Astrocyte (in vitro differentiated cells and primary cell): ENCODE results near the gene SYT6. TPM values are rescaled to one million over a fixed set of nuclear protein-coding genes. Genes with fewer than 3 reads are reported as not detected.

Experiments
- DNase-seq: peaks from one replicate; pipeline ENCODE4 v3.0.0-alpha.2; 2010; ENCODE audit warnings: low read depth
- FAIRE-seq: peaks from 2 replicates; lab custom pipeline; 2011; peaks lifted over from hg19 to GRCh38; lab: Jason Lieb, UNC
- H2AFZ ChIP-seq: 2 replicates; pipeline ENCODE4 v1.6.0; 2012; ENCODE audit warnings: low read depth, low read length, inconsistent platforms
- H3K27ac ChIP-seq: 2 replicates; pipeline ENCODE4 v1.5.1; 2011; ENCODE audit warnings: low read depth, low read length, inconsistent platforms
- H3K27me3 ChIP-seq: 2 replicates; pipeline ENCODE4 v1.6.0; 2011; ENCODE audit warnings: low read length, inconsistent platforms; ENCODE audit not compliant: insufficient read depth
- H3K36me3 ChIP-seq: 2 replicates; pipeline ENCODE4 v1.5.1; 2011; ENCODE audit warnings: low read length, inconsistent platforms; ENCODE audit not compliant: insufficient read depth
- H3K4me1 ChIP-seq: 2 replicates; pipeline ENCODE4 v1.5.1; 2011; ENCODE audit warnings: low read length, inconsistent platforms; ENCODE audit not compliant: insufficient read depth
- H3K4me2 ChIP-seq: 2 replicates; pipeline ENCODE4 v1.6.0; 2012; ENCODE audit warnings: low read length, inconsistent platforms
- H3K4me3 ChIP-seq: 2 replicates; pipeline ENCODE4 v1.5.1; 2011; ENCODE audit warnings: low read depth, mild to moderate bottlenecking, low read length, inconsistent platforms; ENCODE audit not compliant: insufficient read depth
- H3K79me2 ChIP-seq: 2 replicates; pipeline ENCODE4 v1.6.0; 2012; ENCODE audit warnings: mild to moderate bottlenecking, low read length, inconsistent platforms; ENCODE audit not compliant: insufficient read depth
- H3K9ac ChIP-seq: 2 replicates; pipeline ENCODE4 v1.6.0; 2012; ENCODE audit warnings: mild to moderate bottlenecking, low read length, inconsistent platforms
- H3K9me3 ChIP-seq: 2 replicates; pipeline ENCODE4 v1.5.1; 2012; ENCODE audit warnings: low read depth, mild to moderate bottlenecking, low read length, inconsistent platforms; ENCODE audit not compliant: insufficient read depth
- H4K20me1 ChIP-seq: 2 replicates; pipeline ENCODE4 v1.6.0; 2012; ENCODE audit warnings: low read length, inconsistent platforms; ENCODE audit not compliant: insufficient read depth
- H3K27ac Mint-ChIP-seq: one replicate; pipeline ENCODE4 v1.8.0; 2021; ENCODE audit warnings: mild to moderate bottlenecking, mixed read lengths; ENCODE audit not compliant: unreplicated experiment
- H3K27me3 Mint-ChIP-seq: one replicate; pipeline ENCODE4 v1.8.0; 2021; ENCODE audit warnings: low read depth, mixed read lengths; ENCODE audit not compliant: unreplicated experiment
- H3K36me3 Mint-ChIP-seq: one replicate; pipeline ENCODE4 v1.8.0; 2021; ENCODE audit warnings: low read depth, mixed read lengths; ENCODE audit not compliant: unreplicated experiment
- H3K4me1 Mint-ChIP-seq: one replicate; pipeline ENCODE4 v1.8.0; 2021; ENCODE audit warnings: low read depth, mixed read lengths; ENCODE audit not compliant: unreplicated experiment
- H3K4me3 Mint-ChIP-seq: one replicate; pipeline ENCODE4 v1.8.0; 2021; ENCODE audit warnings: mild to moderate bottlenecking, moderate library complexity, mixed read lengths; ENCODE audit not compliant: unreplicated experiment
- H3K9me3 Mint-ChIP-seq: one replicate; pipeline ENCODE4 v1.8.0; 2021; ENCODE audit warnings: mild to moderate bottlenecking, mixed read lengths; ENCODE audit not compliant: unreplicated experiment
- CTCF ChIP-seq: IDR thresholded peaks from 2 replicates; pipeline ENCODE4 v1.5.1; 2011; ENCODE audit warnings: low read depth, mild to moderate bottlenecking, inconsistent platforms, low read length, moderate library complexity; ENCODE audit not compliant: insufficient read depth
- EZH2 ChIP-seq: IDR thresholded peaks from 2 replicates; pipeline ENCODE4 v1.6.1; 2012; ENCODE audit warnings: mild to moderate bottlenecking, low read length, inconsistent platforms; ENCODE audit not compliant: insufficient read depth
- total RNA-seq: library from RNA; stranded (reverse); gene quantifications from 2 replicates; pipeline ENCODE4 v1.2.1, GENCODE V29; 2021

Gene SYT6
- total RNA-seq, 1 donor from 2014 or later, result 0.39 TPM

GRCh38 chr1:114130846-114131525 is 22.7 kb downstream of the SYT6 start:
- no peak for FAIRE-seq
- Mint-ChIP-seq H3K36me3 (no peaks in the 10 kb centered on the region), H3K27me3 (peaks cover 17% of the 10 kb centered on the region), H3K4me1 (peaks cover 8% of the 10 kb centered on the region), H3K4me3 (no peak overlapping the region), H3K27ac (no peak overlapping the region), H3K9me3 (peaks cover 5% of the 10 kb centered on the region)
- Histone ChIP-seq H3K79me2 (no peaks in the 10 kb centered on the region), H3K27me3 (peaks cover 12% of the 10 kb centered on the region), H3K36me3 (no peaks in the 10 kb centered on the region), H4K20me1 (no peaks in the 10 kb centered on the region), H3K4me1 (no peaks in the 10 kb centered on the region), H3K9me3 (no peaks in the 10 kb centered on the region), H3K9ac (no peak overlapping the region), H3K4me3 (no peak overlapping the region), H3K4me2 (no peak overlapping the region), H3K27ac (no peak overlapping the region), H2AFZ (no peak overlapping the region)
- DNase-seq, result no peak
- no peak for TF ChIP-seq EZH2
- no peak for TF ChIP-seq CTCF

GRCh38 chr1:114130213-114130612 is 23.5 kb downstream of the SYT6 start:
- no peaks in the 10 kb centered on the region for H3K36me3 ChIP-seq
- Mint-ChIP-seq H3K27me3 (peaks cover 15% of the 10 kb centered on the region), H3K9me3 (peaks cover 2% of the 10 kb centered on the region), H3K4me1 (peaks cover 8% of the 10 kb centered on the region), H3K27ac (no peak overlapping the region), H3K36me3 (no peaks in the 10 kb centered on the region), H3K4me3 (no peak overlapping the region)
- H2AFZ ChIP-seq, result no peak overlapping the region
- H3K27ac ChIP-seq, result no peak overlapping the region
- FAIRE-seq (no peak), DNase-seq (no peak)
- TF ChIP-seq CTCF, result no peak
- no peak for TF ChIP-seq EZH2
- no peaks in the 10 kb centered on the region for H3K9me3 ChIP-seq
- H3K79me2 ChIP-seq, result no peaks in the 10 kb centered on the region
- H3K27me3 ChIP-seq, result peaks cover 12% of the 10 kb centered on the region
- no peak overlapping the region for H3K9ac ChIP-seq
- H3K4me1 ChIP-seq, result no peaks in the 10 kb centered on the region
- no peaks in the 10 kb centered on the region for H4K20me1 ChIP-seq
- H3K4me3 ChIP-seq, result no peak overlapping the region
- no peak overlapping the region for H3K4me2 ChIP-seq

- no peak overlapping the region for H3K4me2 ChIP-seq
- no peaks in the 10 kb centered on the region for H3K36me3 ChIP-seq
- no peak overlapping the region for H3K4me3 Mint-ChIP-seq
- H3K27me3 Mint-ChIP-seq, result peaks cover 7% of the 10 kb centered on the region
- no peaks in the 10 kb centered on the region for H3K36me3 Mint-ChIP-seq
- H3K4me3 ChIP-seq, result no peak overlapping the region
- H3K4me1 ChIP-seq, result peaks cover 2% of the 10 kb centered on the region
- FAIRE-seq (no peak), DNase-seq (no peak)
- H3K27me3 ChIP-seq, result peaks cover 10% of the 10 kb centered on the region
- no peak overlapping the region for H2AFZ ChIP-seq
- no peak overlapping the region for H3K9ac ChIP-seq
- H3K4me1 Mint-ChIP-seq, result peaks cover 11% of the 10 kb centered on the region
- no peak for TF ChIP-seq CTCF
- no peak for TF ChIP-seq EZH2
- H3K9me3 ChIP-seq, result no peaks in the 10 kb centered on the region
- H4K20me1 ChIP-seq, result no peaks in the 10 kb centered on the region
- no peaks in the 10 kb centered on the region for H3K9me3 Mint-ChIP-seq
- no peaks in the 10 kb centered on the region for H3K79me2 ChIP-seq
- no peak overlapping the region for H3K27ac Mint-ChIP-seq
- H3K27ac ChIP-seq, result no peak overlapping the region
Measured at GRCh38 chr1:114128293-114128692, 25.4 kb downstream of the SYT6 start.
